ENCODE data around the gene TMEM151A.
"Not testable (repeated sequence)": the region's sequence is repeated elsewhere in the genome, so short reads cannot be mapped to it uniquely, and the experiment has no call there.

The TMEM151A gene

GRCh38 chr11:66309475-66309874 lies 17.8 kb downstream of the TMEM151A start:
- no peak for DNase-seq (ENCODE audit: low spot score)

GRCh38 chr11:66310324-66310723 lies 18.6 kb downstream of the TMEM151A start:
- DNase-seq (ENCODE audit: low spot score): no peak

GRCh38 chr11:66310803-66311440 lies 19.2 kb downstream of the TMEM151A start:
- DNase-seq (ENCODE audit: low spot score): not testable (repeated sequence)

DNA sequence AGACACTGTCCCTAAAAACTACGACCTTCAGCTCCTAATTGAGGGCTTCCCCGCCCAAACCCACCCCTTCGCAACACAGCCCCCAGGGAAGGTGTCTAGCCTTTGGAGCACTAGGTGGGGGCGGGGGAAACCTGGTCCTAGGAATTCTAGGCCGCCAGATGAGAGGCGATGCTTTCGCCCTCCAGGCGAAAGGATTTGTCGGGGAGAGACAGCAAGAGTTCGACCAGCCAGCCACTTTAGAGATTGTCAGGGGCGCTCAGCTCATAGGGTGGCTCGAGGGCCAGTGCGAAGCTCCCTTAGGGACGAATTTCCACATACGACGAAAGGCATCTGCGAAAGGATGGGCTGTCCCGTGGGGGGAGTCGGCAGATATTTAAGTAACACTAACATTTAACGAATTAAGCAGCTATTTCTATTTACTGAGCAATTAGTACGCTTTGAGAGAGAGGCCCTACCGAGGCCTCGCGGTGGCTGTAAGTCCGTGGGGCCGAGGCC lies 19.8 kb downstream of the TMEM151A start:
- no peak for DNase-seq (ENCODE audit: low spot score)

- DNase-seq (ENCODE audit: low spot score): peak; percentile 91
Observed at GRCh38 chr11:66311965-66312548, 20.4 kb downstream of the TMEM151A start.

DNA sequence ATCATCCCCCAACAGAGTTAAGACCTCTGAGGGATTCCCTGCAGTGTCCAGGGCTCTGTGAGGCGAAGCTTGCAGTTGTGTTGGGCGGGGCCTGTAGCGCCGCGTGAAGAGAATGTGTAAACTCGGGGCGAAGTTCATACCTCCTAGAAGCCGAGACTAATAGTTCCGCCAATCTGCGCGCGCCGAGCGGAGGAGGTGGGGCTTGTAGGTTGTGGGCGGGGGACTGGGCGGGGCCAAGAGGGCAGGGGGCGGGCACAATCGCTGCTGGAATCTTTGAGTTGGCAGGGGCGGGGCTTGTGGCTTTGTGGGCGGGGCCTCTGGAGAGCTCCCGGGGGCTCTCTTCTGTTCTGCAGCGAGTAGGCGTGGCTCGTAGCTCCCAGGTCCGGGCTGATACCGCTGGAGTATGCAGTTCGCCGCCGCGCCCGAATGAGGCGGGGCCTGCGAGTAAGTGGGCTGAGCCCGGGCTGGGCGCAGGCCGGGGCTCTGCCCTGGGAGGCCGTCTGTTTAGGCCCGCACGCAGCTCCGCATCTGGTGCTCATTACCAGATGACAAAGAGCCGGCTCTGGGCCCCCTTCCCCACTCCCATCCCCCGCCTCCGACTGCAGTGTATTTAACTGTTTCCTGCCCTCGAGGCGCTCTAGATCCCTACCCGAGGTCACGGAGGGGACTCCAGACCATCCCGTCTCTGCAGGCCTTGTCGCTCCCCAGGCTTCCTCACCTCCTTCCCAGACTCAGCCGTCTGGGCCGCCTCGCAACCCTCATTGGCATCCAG lies 21.0 kb downstream of the TMEM151A start:
- DNase-seq (ENCODE audit: low spot score): peak; percentile 94

GRCh38 chr11:66313321-66314185 lies 21.9 kb downstream of the TMEM151A start:
- peak; percentile 75 for DNase-seq (ENCODE audit: low spot score)

- no peak for DNase-seq (ENCODE audit: low spot score)
Observed at GRCh38 chr11:66314186-66314501, 22.4 kb downstream of the TMEM151A start.

GRCh38 chr11:66314561-66315497 lies 23.1 kb downstream of the TMEM151A start:
- DNase-seq (ENCODE audit: low spot score): no peak

GRCh38 chr11:66315498-66315885 lies 23.8 kb downstream of the TMEM151A start:
- no peak for DNase-seq (ENCODE audit: low spot score)

DNA sequence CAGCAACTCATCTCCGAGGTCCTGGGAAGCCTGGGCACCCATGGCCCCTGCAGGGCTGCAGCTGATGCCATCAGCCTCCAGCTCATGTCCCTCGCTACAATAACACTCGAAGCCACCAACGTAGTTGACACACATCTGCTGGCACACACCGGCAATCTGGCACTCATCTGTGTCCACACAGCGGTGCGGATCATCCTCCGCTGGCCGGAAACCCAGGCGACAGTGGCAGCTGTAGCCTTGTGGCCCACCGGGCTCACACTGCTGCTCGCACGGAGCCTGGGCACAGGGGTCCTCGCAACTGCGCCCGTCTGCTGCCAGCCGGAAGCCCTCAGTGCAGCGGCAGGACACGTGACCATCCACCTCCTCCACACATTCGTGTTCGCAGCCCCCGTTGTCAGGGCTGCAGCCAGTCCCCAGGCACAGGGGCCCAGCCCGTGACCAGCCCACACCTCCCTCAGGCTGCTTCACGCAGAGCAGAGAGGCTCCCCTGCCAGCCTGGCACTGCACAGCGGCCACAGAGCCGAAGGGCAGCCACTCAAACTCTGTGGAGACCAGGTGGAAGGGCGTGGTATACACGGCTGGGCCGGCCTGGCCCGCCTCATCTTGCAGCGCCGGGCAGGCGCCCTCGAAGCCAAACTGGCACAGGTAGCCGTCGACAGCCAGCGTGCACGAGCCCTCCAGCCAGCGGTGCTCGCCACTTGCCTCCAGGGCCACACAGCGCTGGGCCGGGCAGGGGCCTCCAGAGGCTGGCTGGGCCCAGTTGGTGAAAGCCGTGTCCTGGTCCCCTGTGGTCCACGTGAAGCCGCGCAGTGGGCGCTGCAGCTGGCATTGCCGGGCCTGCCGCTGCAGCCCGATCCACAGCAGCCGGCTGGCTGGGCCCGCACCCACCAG lies 24.5 kb downstream of the TMEM151A start:
- DNase-seq (ENCODE audit: low spot score): no peak

DNA sequence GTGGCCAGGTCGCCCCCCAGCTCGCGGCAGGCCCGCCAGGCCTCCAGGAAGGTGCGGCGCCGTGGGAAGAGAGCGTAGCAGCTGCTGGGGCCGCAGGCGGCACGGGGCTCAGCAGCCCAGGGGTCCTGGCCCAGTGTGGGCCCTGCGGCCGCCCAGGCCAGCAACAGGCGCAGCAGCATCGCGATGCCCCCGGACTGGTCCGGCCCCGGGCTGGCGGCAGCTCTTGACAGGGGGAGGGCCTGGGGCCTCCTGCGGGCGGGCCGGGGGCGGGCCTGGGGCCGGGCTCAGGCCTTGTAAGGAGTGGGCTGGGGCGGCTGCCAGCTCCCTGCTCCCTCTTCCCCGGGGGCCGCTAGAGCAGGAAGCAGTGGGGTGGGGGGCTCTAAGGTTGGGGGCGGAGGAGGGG lies 25.2 kb downstream of the TMEM151A start, which contains the start of gene CD248:
Gene CD248, minus strand, starts transcription at position 196 of the 403 bp plus-strand sequence. Its CDS starts 17 bp downstream, at position 179.
- peak; percentile 66 for DNase-seq (ENCODE audit: low spot score)

DNA sequence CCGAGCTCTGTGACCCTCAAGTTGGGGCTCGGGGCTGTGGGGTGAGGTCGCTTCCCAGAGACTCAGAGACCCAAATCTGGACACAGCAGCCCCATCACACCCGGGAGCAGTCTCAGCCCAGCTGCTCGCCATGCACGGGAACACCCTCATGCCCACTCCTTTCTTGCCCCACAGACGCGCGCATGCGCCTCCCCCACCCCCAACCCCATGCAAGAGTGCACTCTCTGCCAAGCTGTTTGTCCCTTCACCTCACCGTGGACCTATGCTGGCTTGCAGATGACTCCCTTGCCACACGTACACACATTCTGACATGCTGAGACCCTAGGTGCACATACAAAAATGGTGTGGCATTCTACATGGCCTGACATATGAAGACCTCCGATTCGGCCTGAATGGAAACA lies 25.6 kb downstream of the TMEM151A start:
- no peak for DNase-seq (ENCODE audit: low spot score)

GRCh38 chr11:66317723-66318599 lies 26.3 kb downstream of the TMEM151A start:
- peak; percentile 75 for DNase-seq (ENCODE audit: low spot score)

DNA sequence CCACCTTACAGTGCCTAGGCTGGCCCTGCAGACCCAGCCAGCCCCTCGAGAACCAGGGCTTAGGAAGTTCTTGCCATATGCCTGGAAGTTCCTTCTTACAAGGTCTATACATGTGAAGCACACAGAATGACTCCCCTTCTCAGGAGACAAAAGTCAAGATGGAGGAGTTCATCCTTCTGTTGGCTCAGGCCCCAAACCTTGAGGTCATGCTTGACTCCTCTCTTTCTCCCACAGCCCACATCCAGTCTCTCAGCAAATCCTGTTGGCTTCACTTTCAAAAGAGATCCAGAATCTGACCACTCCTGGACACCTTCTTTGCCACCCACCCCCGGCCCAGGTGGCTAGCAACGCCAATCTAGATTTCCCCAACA lies 26.9 kb downstream of the TMEM151A start:
- no peak for DNase-seq (ENCODE audit: low spot score)

- DNase-seq (ENCODE audit: low spot score): not testable (repeated sequence)
Observed at GRCh38 chr11:66320289-66320688, 28.6 kb downstream of the TMEM151A start.

DNA sequence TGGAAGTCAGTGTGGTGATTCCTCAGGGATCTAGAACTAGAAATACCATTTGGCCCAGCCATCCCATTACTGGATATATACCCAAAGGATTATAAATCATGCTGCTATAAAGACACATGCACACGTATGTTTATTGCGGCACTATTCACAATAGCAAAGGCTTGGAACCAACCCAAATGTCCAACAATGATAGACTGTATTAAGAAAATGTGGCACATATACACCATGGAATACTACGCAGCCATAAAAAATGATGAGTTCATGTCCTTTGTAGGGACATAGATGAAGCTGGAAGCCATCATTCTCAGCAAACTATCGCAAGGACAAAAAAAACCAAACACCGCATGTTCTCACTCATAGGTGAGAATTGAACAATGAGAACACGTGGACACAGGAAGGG lies 29.1 kb downstream of the TMEM151A start:
- not testable (repeated sequence) for DNase-seq (ENCODE audit: low spot score)

DNA sequence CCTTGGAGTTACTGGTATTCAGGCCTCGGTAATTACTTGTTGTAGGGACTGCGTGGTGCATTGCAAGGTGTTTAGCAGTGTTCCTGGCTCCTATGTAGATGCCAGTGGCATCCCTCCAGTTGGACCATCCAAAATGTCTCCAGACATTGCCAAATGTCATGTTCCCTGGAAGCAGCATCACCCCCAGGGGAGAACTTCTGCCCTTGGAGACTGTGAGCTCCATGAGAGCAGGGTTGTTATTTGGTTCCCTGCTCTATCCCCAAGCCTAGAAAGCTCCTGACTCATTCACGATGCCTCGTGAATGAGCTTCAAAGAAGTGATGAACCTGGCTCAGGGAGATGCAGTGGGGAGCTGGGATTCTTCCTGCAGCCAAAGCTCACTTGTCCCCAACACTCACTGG lies 29.9 kb downstream of the TMEM151A start:
- no peak for DNase-seq (ENCODE audit: low spot score)
